ENCODE results near the gene VLDLR.
A peak's percentile ranks its signal among the peaks of the same experiment; 100 is the strongest.

VLDLR gene
- long read RNA-seq, full-length matches to known transcripts, result 93 of 129 reads
- long read RNA-seq, partial matches to known transcripts, result 24 of 129 reads
- long read RNA-seq, other reads (novel, unspliced or antisense), result 12 of 129 reads

- peak; percentile 35 to 76 for DNase-seq (ENCODE audit: low read depth in 1 of 2, low spot score in 1 of 2)
- Histone ChIP-seq H3K27me3 (ENCODE audit: insufficient read depth, poor library complexity, severe bottlenecking) (no peaks in the 10 kb centered on the region), H3K4me3 (replicated peaks; ENCODE audit: insufficient read depth, low read length) (peak within 1 kb of the TSS; percentile 76), H3K27ac (replicated peaks) (peak within 1 kb of the TSS; percentile 86)
- TF ChIP-seq POLR2AphosphoS5 (IDR thresholded peaks at IDR 0.05; ENCODE audit: low read depth) (peak; percentile 58; the same call in 1 of the 2 replicates), CTCF (IDR thresholded peaks at IDR 0.05; ENCODE audit: insufficient read depth, low read length) (no peak)
Measured at GRCh38 chr9:2621722-2622460, at the start of gene VLDLR. Gene VLDLR, plus strand, starts transcription at chr9:2621787. Its CDS starts 403 bp downstream, at chr9:2622190.

DNA sequence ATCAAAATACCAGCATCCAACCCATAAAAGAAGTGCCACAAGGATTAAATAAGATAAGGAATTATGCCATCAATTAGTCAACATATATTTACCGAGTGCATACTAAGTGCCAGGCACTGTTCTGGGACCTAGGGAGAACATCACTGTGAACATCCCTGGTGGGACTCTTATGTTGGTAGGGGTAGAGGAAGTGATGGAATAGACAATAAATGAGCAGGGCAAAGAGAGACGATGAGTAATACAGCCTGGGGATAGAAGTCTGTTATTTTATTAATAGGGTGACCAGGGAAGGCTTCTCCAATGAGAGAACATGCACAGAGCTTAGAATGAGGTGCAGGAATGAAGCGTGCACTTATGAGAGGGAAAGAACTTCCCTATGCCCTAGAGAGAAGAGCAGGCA is 47.4 kb upstream of the VLDLR start:
- Histone ChIP-seq H3K4me3 (replicated peaks; ENCODE audit: insufficient read depth, low read length) (no peak overlapping the region), H3K27ac (replicated peaks) (no peak overlapping the region), H3K27me3 (ENCODE audit: insufficient read depth, poor library complexity, severe bottlenecking) (no peaks in the 10 kb centered on the region)
- TF ChIP-seq POLR2AphosphoS5 (IDR thresholded peaks at IDR 0.05; ENCODE audit: low read depth) (no peak), SPI1 (IDR thresholded peaks at IDR 0.05; ENCODE audit: borderline replicate concordance, low read depth) (no peak), CTCF (IDR thresholded peaks at IDR 0.05; ENCODE audit: insufficient read depth, low read length) (no peak), GABPA (IDR thresholded peaks at IDR 0.05; ENCODE audit: low read depth) (no peak)
- TF ChIP-seq, protein P1, sequence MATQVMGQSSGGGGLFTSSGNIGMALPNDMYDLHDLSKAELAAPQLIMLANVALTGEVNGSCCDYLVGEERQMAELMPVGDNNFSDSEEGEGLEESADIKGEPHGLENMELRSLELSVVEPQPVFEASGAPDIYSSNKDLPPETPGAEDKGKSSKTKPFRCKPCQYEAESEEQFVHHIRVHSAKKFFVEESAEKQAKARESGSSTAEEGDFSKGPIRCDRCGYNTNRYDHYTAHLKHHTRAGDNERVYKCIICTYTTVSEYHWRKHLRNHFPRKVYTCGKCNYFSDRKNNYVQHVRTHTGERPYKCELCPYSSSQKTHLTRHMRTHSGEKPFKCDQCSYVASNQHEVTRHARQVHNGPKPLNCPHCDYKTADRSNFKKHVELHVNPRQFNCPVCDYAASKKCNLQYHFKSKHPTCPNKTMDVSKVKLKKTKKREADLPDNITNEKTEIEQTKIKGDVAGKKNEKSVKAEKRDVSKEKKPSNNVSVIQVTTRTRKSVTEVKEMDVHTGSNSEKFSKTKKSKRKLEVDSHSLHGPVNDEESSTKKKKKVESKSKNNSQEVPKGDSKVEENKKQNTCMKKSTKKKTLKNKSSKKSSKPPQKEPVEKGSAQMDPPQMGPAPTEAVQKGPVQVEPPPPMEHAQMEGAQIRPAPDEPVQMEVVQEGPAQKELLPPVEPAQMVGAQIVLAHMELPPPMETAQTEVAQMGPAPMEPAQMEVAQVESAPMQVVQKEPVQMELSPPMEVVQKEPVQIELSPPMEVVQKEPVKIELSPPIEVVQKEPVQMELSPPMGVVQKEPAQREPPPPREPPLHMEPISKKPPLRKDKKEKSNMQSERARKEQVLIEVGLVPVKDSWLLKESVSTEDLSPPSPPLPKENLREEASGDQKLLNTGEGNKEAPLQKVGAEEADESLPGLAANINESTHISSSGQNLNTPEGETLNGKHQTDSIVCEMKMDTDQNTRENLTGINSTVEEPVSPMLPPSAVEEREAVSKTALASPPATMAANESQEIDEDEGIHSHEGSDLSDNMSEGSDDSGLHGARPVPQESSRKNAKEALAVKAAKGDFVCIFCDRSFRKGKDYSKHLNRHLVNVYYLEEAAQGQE (IDR thresholded peaks at IDR 0.05; ENCODE audit: insufficient replicate concordance, low read depth), result no peak
- DNase-seq (ENCODE audit: low read depth in 1 of 2, low spot score in 1 of 2), result no peak

DNA sequence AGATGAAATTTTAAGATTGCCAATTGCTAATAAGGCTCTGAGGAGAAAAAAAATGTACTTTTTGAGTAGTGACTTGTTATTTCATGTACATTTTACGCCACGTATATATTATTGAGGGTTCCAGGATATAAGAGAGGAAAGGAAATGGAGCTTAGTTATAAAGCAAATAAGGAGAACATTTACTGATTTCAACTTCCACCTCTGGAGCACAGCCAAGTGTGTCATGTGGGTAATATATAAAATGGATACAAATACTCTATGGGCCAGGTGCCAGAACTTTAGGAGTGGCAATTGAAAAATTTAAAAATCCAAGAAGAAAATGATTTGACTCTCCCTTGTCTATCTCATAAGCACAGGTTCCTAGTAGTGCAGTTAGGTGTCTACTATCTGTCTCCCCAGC is 45.0 kb upstream of the VLDLR start:
- no peak for DNase-seq (ENCODE audit: low read depth in 1 of 2, low spot score in 1 of 2)
- Histone ChIP-seq H3K4me3 (replicated peaks; ENCODE audit: insufficient read depth, low read length) (no peak overlapping the region), H3K27ac (replicated peaks) (no peak overlapping the region), H3K27me3 (ENCODE audit: insufficient read depth, poor library complexity, severe bottlenecking) (no peaks in the 10 kb centered on the region)
- TF ChIP-seq SPI1 (IDR thresholded peaks at IDR 0.05; ENCODE audit: borderline replicate concordance, low read depth) (no peak), POLR2AphosphoS5 (IDR thresholded peaks at IDR 0.05; ENCODE audit: low read depth) (no peak), CTCF (IDR thresholded peaks at IDR 0.05; ENCODE audit: insufficient read depth, low read length) (no peak), GABPA (IDR thresholded peaks at IDR 0.05; ENCODE audit: low read depth) (no peak)
- TF ChIP-seq, protein P1 (IDR thresholded peaks at IDR 0.05; ENCODE audit: insufficient replicate concordance, low read depth), result no peak

Data from HL-60 (cell line).